Activated naive CD8-positive, alpha-beta T cell treated with anti-CD3 and anti-CD28 coated beads, Interleukin-2, amount 10 ng/mL, durations not matched to agents 7 days and 5 days (primary cell): Measurements from ENCODE around the gene COQ8B. TPM values are rescaled to one million over a fixed set of nuclear protein-coding genes. Genes with fewer than 3 reads are reported as not detected.

Experiments used
- ATAC-seq: fragments of 150-1000 bp; cut with Tn5 transposase; one replicate; pipeline ENCODE4 v1.10.0; 2021; ENCODE audit warnings: low read depth, moderate library complexity
- POLR2A ChIA-PET: fragments of 350-600 bp; sonication (Branson Sonifier 250); formaldehyde crosslinking; loops from one replicate; lab custom pipeline; 2021; ENCODE audit warnings: antibody characterized with exemption; lab: Charles Lee
- DNase-seq: peaks from one replicate; pipeline ENCODE4 v3.0.0; 2021
- H3K27ac Mint-ChIP-seq: one replicate; pipeline ENCODE4 v1.8.0; 2022; ENCODE audit warnings: mild to moderate bottlenecking, mixed read lengths
- H3K27me3 Mint-ChIP-seq: one replicate; pipeline ENCODE4 v1.8.0; 2022; ENCODE audit warnings: mild to moderate bottlenecking, moderate library complexity, mixed read lengths
- H3K36me3 Mint-ChIP-seq: one replicate; pipeline ENCODE4 v1.8.0; 2021; ENCODE audit warnings: mild to moderate bottlenecking, mixed read lengths
- H3K4me1 Mint-ChIP-seq: one replicate; pipeline ENCODE4 v1.8.0; 2021; ENCODE audit warnings: mixed read lengths
- H3K4me3 Mint-ChIP-seq: one replicate; pipeline ENCODE4 v1.8.0; 2022; ENCODE audit warnings: mild to moderate bottlenecking, moderate library complexity, mixed read lengths
- H3K9me3 Mint-ChIP-seq: one replicate; pipeline ENCODE4 v1.8.0; 2021; ENCODE audit warnings: mixed read lengths
- total RNA-seq, 2 experiments: library from RNA; stranded (reverse); gene quantifications; one replicate each; pipeline ENCODE4 v1.2.3, GENCODE V29; 2021

The COQ8B gene
- total RNA-seq, 2 experiments from 2014 or later: 35.8 to 36.8 TPM

- Mint-ChIP-seq H3K27me3 (no peaks in the 10 kb centered on the region), H3K4me3 (no peak overlapping the region), H3K9me3 (no peaks in the 10 kb centered on the region), H3K27ac (no peak overlapping the region), H3K4me1 (peaks cover 2% of the 10 kb centered on the region), H3K36me3 (peaks cover 20% of the 10 kb centered on the region)
- ATAC-seq (no peak), DNase-seq (no peak)
- POLR2A ChIA-PET: interaction anchor here (0.7 to 0.9 kb wide), 2 partner anchors 11 to 42 kb away, joined by 3 read pairs; partner anchors contain the start of genes COQ8B and ITPKC
These were observed 10.6 kb downstream of the COQ8B start for GRCh38 chr19:40705950-40706619.

GRCh38 chr19:40705362-40705651 is 11.4 kb downstream of the COQ8B start:
- Mint-ChIP-seq H3K27ac (peak overlapping the region; percentile 25), H3K9me3 (no peaks in the 10 kb centered on the region), H3K4me3 (no peak overlapping the region), H3K27me3 (no peaks in the 10 kb centered on the region), H3K36me3 (peaks cover 19% of the 10 kb centered on the region), H3K4me1 (peaks cover 2% of the 10 kb centered on the region)
- ATAC-seq (no peak), DNase-seq (no peak)
- POLR2A ChIA-PET: no interaction called here

GRCh38 chr19:40704491-40705361 is 12.0 kb downstream of the COQ8B start:
- Mint-ChIP-seq H3K4me3 (no peak overlapping the region), H3K36me3 (peaks cover 19% of the 10 kb centered on the region), H3K27ac (peak overlapping the region; percentile 25), H3K9me3 (no peaks in the 10 kb centered on the region), H3K4me1 (peaks cover 2% of the 10 kb centered on the region), H3K27me3 (no peaks in the 10 kb centered on the region)
- DNase-seq (no peak), ATAC-seq (no peak)
- POLR2A ChIA-PET: no interaction called here

GRCh38 chr19:40703029-40703755 is 13.5 kb downstream of the COQ8B start:
- Mint-ChIP-seq H3K4me1 (no peaks in the 10 kb centered on the region), H3K27me3 (no peaks in the 10 kb centered on the region), H3K27ac (no peak overlapping the region), H3K9me3 (no peaks in the 10 kb centered on the region), H3K4me3 (no peak overlapping the region), H3K36me3 (peaks cover 19% of the 10 kb centered on the region)
- POLR2A ChIA-PET: no interaction called here
- ATAC-seq: no peak
- no peak for DNase-seq

- H3K27ac Mint-ChIP-seq: no peak overlapping the region
- H3K4me3 Mint-ChIP-seq: no peak overlapping the region
- no peaks in the 10 kb centered on the region for H3K4me1 Mint-ChIP-seq
- peaks cover 18% of the 10 kb centered on the region for H3K36me3 Mint-ChIP-seq
- ATAC-seq (no peak), DNase-seq (no peak)
- no peaks in the 10 kb centered on the region for H3K27me3 Mint-ChIP-seq
- H3K9me3 Mint-ChIP-seq: no peaks in the 10 kb centered on the region
- POLR2A ChIA-PET: no interaction called here
These were observed 14.2 kb downstream of the COQ8B start for GRCh38 chr19:40702337-40703012.

GRCh38 chr19:40701758-40702157 is 14.9 kb downstream of the COQ8B start:
- Mint-ChIP-seq H3K9me3 (no peaks in the 10 kb centered on the region), H3K27ac (no peak overlapping the region), H3K27me3 (no peaks in the 10 kb centered on the region), H3K36me3 (peaks cover 18% of the 10 kb centered on the region), H3K4me3 (no peak overlapping the region), H3K4me1 (no peaks in the 10 kb centered on the region)
- POLR2A ChIA-PET: no interaction called here
- ATAC-seq (no peak), DNase-seq (no peak)

GRCh38 chr19:40700083-40700482 is 16.6 kb downstream of the COQ8B start:
- no peak for DNase-seq
- no peaks in the 10 kb centered on the region for H3K4me1 Mint-ChIP-seq
- H3K36me3 Mint-ChIP-seq: peaks cover 19% of the 10 kb centered on the region
- ATAC-seq: no peak
- POLR2A ChIA-PET: interaction anchor here (1.2 kb wide), 1 partner anchor 9 kb away, joined by 3 read pairs; no protein-coding TSS in a partner anchor
- H3K27me3 Mint-ChIP-seq: no peaks in the 10 kb centered on the region
- no peak overlapping the region for H3K27ac Mint-ChIP-seq
- H3K9me3 Mint-ChIP-seq: no peaks in the 10 kb centered on the region
- H3K4me3 Mint-ChIP-seq: no peak overlapping the region

GRCh38 chr19:40697007-40697406 is 19.7 kb downstream of the COQ8B start:
- POLR2A ChIA-PET: no interaction called here
- Mint-ChIP-seq H3K4me3 (no peak overlapping the region), H3K4me1 (no peaks in the 10 kb centered on the region), H3K36me3 (peaks cover 7% of the 10 kb centered on the region), H3K27ac (no peak overlapping the region), H3K27me3 (no peaks in the 10 kb centered on the region), H3K9me3 (no peaks in the 10 kb centered on the region)
- ATAC-seq: no peak
- no peak for DNase-seq

- POLR2A ChIA-PET: no interaction called here
These were observed 20.8 kb downstream of the COQ8B start for GRCh38 chr19:40695881-40696280.

GRCh38 chr19:40693896-40694295 is 22.8 kb downstream of the COQ8B start:
- Mint-ChIP-seq H3K36me3 (peaks cover 7% of the 10 kb centered on the region), H3K4me1 (peaks cover 3% of the 10 kb centered on the region), H3K9me3 (no peaks in the 10 kb centered on the region), H3K4me3 (no peak overlapping the region), H3K27me3 (no peaks in the 10 kb centered on the region), H3K27ac (no peak overlapping the region)
- DNase-seq (no peak), ATAC-seq (no peak)
- POLR2A ChIA-PET: no interaction called here

More at GRCh38 chr19:40695881-40696280, 20.8 kb downstream of the COQ8B start:
- no peak overlapping the region for H3K4me3 Mint-ChIP-seq
- peaks cover 7% of the 10 kb centered on the region for H3K36me3 Mint-ChIP-seq
- ATAC-seq (no peak), DNase-seq (no peak)
- no peak overlapping the region for H3K27ac Mint-ChIP-seq
- no peaks in the 10 kb centered on the region for H3K27me3 Mint-ChIP-seq
- H3K9me3 Mint-ChIP-seq: no peaks in the 10 kb centered on the region
- peaks cover under 1% of the 10 kb centered on the region for H3K4me1 Mint-ChIP-seq

GRCh38 chr19:40693150-40693788 is 23.4 kb downstream of the COQ8B start:
- no peak for DNase-seq
- ATAC-seq: no peak
- POLR2A ChIA-PET: interaction anchor here (0.7 kb wide), 1 partner anchor 497 kb away, joined by 3 read pairs; no protein-coding TSS in a partner anchor
- Mint-ChIP-seq H3K27ac (no peak overlapping the region), H3K36me3 (peaks cover 5% of the 10 kb centered on the region), H3K27me3 (no peaks in the 10 kb centered on the region), H3K4me1 (peaks cover 3% of the 10 kb centered on the region), H3K9me3 (no peaks in the 10 kb centered on the region), H3K4me3 (no peak overlapping the region)

GRCh38 chr19:40692212-40692551 is 24.5 kb downstream of the COQ8B start:
- Mint-ChIP-seq H3K36me3 (peaks cover 3% of the 10 kb centered on the region), H3K4me1 (peaks cover 3% of the 10 kb centered on the region), H3K27ac (no peak overlapping the region), H3K9me3 (no peaks in the 10 kb centered on the region), H3K27me3 (no peaks in the 10 kb centered on the region), H3K4me3 (no peak overlapping the region)
- DNase-seq (no peak), ATAC-seq (no peak)
- POLR2A ChIA-PET: no interaction called here
